ENCODE measurements around the gene ABCC11. TPM values are rescaled to one million over a fixed set of nuclear protein-coding genes. Genes with fewer than 3 reads are reported as not detected.

ABCC11 gene
- total RNA-seq, 1 donor from 2014 or later = 0.09 TPM

DNA sequence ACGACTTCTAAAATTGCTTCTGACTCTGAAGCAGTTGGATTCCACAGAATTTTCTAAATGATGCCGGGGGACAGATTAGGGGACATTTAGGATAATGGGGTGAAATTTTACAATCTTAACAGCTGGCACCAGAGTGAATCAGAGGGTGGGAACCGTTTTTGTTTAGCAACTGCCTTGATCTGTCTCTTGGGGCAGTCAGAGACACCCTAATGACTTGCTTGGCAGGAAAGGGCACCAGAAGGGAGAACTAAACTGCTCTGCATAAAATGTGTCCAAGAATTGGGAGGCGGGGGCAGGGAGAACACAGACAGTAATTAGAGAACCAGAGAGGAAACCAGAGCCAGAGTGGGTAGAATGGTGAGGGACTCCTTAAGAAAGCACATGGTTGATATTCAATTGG is 85.4 kb downstream of the ABCC11 start:
- Mint-ChIP-seq H3K27me3 (ENCODE audit: low read depth) (no peaks in the 10 kb centered on the region), H3K9me3 (no peaks in the 10 kb centered on the region), H3K4me1 (peaks cover 21% of the 10 kb centered on the region), H3K4me3 (no peak overlapping the region), H3K36me3 (ENCODE audit: low read depth) (no peaks in the 10 kb centered on the region), H3K27ac (ENCODE audit: unreplicated experiment) (peak overlapping the region; percentile 36)
- TF ChIP-seq, protein P1, sequence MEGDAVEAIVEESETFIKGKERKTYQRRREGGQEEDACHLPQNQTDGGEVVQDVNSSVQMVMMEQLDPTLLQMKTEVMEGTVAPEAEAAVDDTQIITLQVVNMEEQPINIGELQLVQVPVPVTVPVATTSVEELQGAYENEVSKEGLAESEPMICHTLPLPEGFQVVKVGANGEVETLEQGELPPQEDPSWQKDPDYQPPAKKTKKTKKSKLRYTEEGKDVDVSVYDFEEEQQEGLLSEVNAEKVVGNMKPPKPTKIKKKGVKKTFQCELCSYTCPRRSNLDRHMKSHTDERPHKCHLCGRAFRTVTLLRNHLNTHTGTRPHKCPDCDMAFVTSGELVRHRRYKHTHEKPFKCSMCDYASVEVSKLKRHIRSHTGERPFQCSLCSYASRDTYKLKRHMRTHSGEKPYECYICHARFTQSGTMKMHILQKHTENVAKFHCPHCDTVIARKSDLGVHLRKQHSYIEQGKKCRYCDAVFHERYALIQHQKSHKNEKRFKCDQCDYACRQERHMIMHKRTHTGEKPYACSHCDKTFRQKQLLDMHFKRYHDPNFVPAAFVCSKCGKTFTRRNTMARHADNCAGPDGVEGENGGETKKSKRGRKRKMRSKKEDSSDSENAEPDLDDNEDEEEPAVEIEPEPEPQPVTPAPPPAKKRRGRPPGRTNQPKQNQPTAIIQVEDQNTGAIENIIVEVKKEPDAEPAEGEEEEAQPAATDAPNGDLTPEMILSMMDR (conservative IDR thresholded peaks at IDR 0.05) = no peak
- no peak for DNase-seq (ENCODE audit: low read depth, low spot score)

DNA sequence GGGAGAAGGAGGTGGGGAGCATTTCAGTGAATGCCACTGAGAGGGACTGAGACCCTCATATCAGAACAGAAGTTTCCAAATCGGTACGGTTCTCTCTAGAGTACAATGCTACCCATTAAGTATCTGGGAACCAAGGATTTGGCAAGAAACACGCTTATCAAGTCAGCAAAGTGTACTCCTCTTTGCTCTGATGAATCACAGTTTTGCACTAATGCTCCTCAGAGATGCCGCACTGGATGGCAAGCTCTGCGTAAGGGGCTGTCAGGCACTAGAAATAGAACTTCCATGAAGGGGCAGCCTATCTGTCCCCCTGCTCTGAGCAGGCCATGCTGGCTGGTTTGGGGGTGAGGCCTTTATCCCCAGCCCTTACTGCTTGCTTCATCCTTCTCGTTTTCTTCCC is 86.8 kb downstream of the ABCC11 start:
- DNase-seq (ENCODE audit: low read depth, low spot score) = no peak
- H3K4me3 Mint-ChIP-seq = no peak overlapping the region
- TF ChIP-seq, protein P1 (conservative IDR thresholded peaks at IDR 0.05) = no peak
- no peaks in the 10 kb centered on the region for H3K9me3 Mint-ChIP-seq
- H3K36me3 Mint-ChIP-seq (ENCODE audit: low read depth) = no peaks in the 10 kb centered on the region
- H3K4me1 Mint-ChIP-seq = peaks cover 21% of the 10 kb centered on the region
- H3K27me3 Mint-ChIP-seq (ENCODE audit: low read depth) = no peaks in the 10 kb centered on the region
- H3K27ac Mint-ChIP-seq (ENCODE audit: unreplicated experiment) = no peak overlapping the region

GRCh38 chr16:48158296-48158695 is 89.0 kb downstream of the ABCC11 start:
- Mint-ChIP-seq H3K27me3 (ENCODE audit: low read depth) (no peaks in the 10 kb centered on the region), H3K4me1 (peaks cover 14% of the 10 kb centered on the region), H3K9me3 (no peaks in the 10 kb centered on the region), H3K27ac (ENCODE audit: unreplicated experiment) (no peak overlapping the region), H3K4me3 (no peak overlapping the region), H3K36me3 (ENCODE audit: low read depth) (no peaks in the 10 kb centered on the region)
- TF ChIP-seq, protein P1 (conservative IDR thresholded peaks at IDR 0.05) = no peak
- DNase-seq (ENCODE audit: low read depth, low spot score) = no peak

- Mint-ChIP-seq H3K9me3 (no peaks in the 10 kb centered on the region), H3K27me3 (ENCODE audit: low read depth) (no peaks in the 10 kb centered on the region), H3K36me3 (ENCODE audit: low read depth) (no peaks in the 10 kb centered on the region), H3K4me3 (no peak overlapping the region), H3K27ac (ENCODE audit: unreplicated experiment) (no peak overlapping the region), H3K4me1 (peaks cover 10% of the 10 kb centered on the region)
- TF ChIP-seq, protein P1 (conservative IDR thresholded peaks at IDR 0.05) = no peak
- DNase-seq (ENCODE audit: low read depth, low spot score) = no peak
These were observed 89.5 kb downstream of the ABCC11 start for GRCh38 chr16:48157794-48158193.

DNA sequence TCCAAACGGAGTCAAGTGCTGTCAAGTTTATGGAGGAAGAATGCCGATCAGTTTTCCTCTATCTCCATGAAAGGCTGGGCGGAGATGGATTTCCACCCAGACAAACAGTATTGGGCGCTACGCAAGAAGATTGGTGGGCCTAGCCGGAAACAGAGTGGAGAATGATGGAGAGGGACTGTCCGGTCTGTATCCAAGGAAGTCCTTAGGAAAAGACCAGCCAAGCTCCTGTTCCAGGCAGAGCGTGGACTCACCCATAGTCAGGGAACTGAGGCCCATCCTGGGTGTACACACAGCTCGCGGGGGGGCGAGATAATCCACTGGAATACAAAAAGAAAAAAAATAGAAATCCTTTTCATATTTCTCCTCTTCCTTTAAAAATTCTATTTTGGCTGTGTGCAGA is 90.0 kb downstream of the ABCC11 start:
- no peak for DNase-seq (ENCODE audit: low read depth, low spot score)
- TF ChIP-seq, protein P1 (conservative IDR thresholded peaks at IDR 0.05) = no peak
- no peaks in the 10 kb centered on the region for H3K27me3 Mint-ChIP-seq (ENCODE audit: low read depth)
- H3K4me1 Mint-ChIP-seq = peaks cover 10% of the 10 kb centered on the region
- H3K4me3 Mint-ChIP-seq = no peak overlapping the region
- H3K9me3 Mint-ChIP-seq = no peaks in the 10 kb centered on the region
- H3K27ac Mint-ChIP-seq (ENCODE audit: unreplicated experiment) = no peak overlapping the region
- no peaks in the 10 kb centered on the region for H3K36me3 Mint-ChIP-seq (ENCODE audit: low read depth)

DNA sequence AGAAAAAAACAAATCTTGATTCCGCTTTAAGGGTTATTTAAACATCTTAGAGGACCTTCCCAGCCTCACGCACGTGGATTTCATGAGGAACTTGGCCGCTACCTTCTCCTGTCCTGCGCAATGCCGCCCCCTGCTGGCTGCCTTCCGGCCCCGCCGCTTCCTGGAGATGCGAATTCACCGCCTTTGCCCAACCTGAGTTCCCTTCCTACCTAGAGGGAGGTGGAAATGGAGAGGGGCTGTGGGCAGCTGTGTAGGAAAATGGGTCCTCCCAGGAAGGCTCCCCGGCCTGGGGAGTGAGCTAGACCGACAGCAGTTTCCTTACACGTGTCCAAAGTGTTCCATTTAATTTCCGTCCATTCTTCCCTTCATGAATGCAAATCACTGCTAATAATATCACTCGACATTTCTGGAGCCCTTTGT is 90.5 kb downstream of the ABCC11 start:
- TF ChIP-seq, protein P1 (conservative IDR thresholded peaks at IDR 0.05) = peak; percentile 97
- DNase-seq (ENCODE audit: low read depth, low spot score) = peak; percentile 96
- H3K9me3 Mint-ChIP-seq = no peaks in the 10 kb centered on the region
- H3K36me3 Mint-ChIP-seq (ENCODE audit: low read depth) = no peaks in the 10 kb centered on the region
- H3K27me3 Mint-ChIP-seq (ENCODE audit: low read depth) = no peaks in the 10 kb centered on the region
- no peak overlapping the region for H3K27ac Mint-ChIP-seq (ENCODE audit: unreplicated experiment)
- H3K4me3 Mint-ChIP-seq = no peak overlapping the region
- peaks cover 7% of the 10 kb centered on the region for H3K4me1 Mint-ChIP-seq
